Sigmoid colon (tissue), 7 donors: ENCODE data around the gene C4orf36. TPM values are rescaled to one million over a fixed set of nuclear protein-coding genes. Genes with fewer than 3 reads are reported as not detected.

Source experiments
- DNase-seq: peaks from one replicate; pipeline ENCODE4 v3.0.0-alpha.2; 2019
- H3K27ac ChIP-seq, 4 donors: fragments of 200-600 bp; sonication (generic); one replicate each; pipeline ENCODE4 v1.5.1; 2016 to 2019; ENCODE audit warnings: mild to moderate bottlenecking in 1 of 4
- H3K27me3 ChIP-seq, 3 donors: fragments of 200-600 bp; sonication (generic); one replicate each; pipeline ENCODE4 v1.5.1; 2019; ENCODE audit warnings: mild to moderate bottlenecking in 1 of 3
- H3K36me3 ChIP-seq, 4 donors: fragments of 200-600 bp; sonication (generic); one replicate each; pipeline ENCODE4 v1.5.1; 2016 to 2019
- H3K4me1 ChIP-seq, 4 donors: fragments of 200-600 bp; sonication (generic); one replicate each; pipeline ENCODE4 v1.5.1; 2017 to 2019
- H3K4me3 ChIP-seq, 4 donors: fragments of 200-600 bp; sonication (generic); one replicate each; pipeline ENCODE4 v1.5.1; 2017 to 2019; ENCODE audit warnings: mild to moderate bottlenecking in 2 of 4, moderate library complexity in 1 of 4
- H3K9me3 ChIP-seq, 4 donors: fragments of 200-600 bp in 3 of 4; sonication (generic) in 3 of 4; one replicate each; pipeline versions ENCODE4 v1.5.1 to v1.6.1; 2013 to 2019
- CTCF ChIP-seq, 4 experiments: fragments of 450-650 bp in 3 of 4; fragments of 200-600 bp in 1 of 4; IDR thresholded peaks; one replicate each; pipeline ENCODE4 v1.5.1; 2016 to 2019; ENCODE audit warnings: antibody characterized with exemption in 4 of 4, mild to moderate bottlenecking in 3 of 4, moderate library complexity in 2 of 4
- EP300 ChIP-seq, 4 donors: sonication (generic); formaldehyde crosslinking; IDR thresholded peaks; one replicate each; pipeline ENCODE4 v1.6.1; 2017; ENCODE audit warnings: antibody characterized with exemption in 4 of 4
- POLR2A ChIP-seq, 2 donors: fragments of 450-650 bp; IDR thresholded peaks; one replicate each; pipeline ENCODE4 v1.6.1; 2016; ENCODE audit warnings: antibody characterized with exemption in 2 of 2, mild to moderate bottlenecking in 2 of 2, moderate library complexity in 2 of 2
- POLR2AphosphoS5 ChIP-seq, 4 donors: sonication (generic); formaldehyde crosslinking; IDR thresholded peaks; one replicate each; pipeline ENCODE4 v1.6.1; 2017; ENCODE audit warnings: antibody characterized with exemption in 4 of 4
- WGBS, 2 donors: extraction: QIAGEN DNeasy Blood & Tissue Kit; methylation state at CpG; one replicate each; pipeline ENCODE4 v1.1.7; 2013; 5-methylcytosine and 5-hydroxymethylcytosine counted together
- intact Hi-C: fragments of 100-400 bp; cut with DNase I; formaldehyde crosslinking; loops from one replicate; pipeline ENCODE4 v1.15.1; 2023
- polyA plus RNA-seq, 3 donors: library from polyadenylated mRNA; stranded (reverse); fragments of 200-250 nt; gene quantifications; one replicate each; pipeline ENCODE4 v1.2.3, GENCODE V29; 2013
- total RNA-seq, 4 donors: library from RNA; depleted of rRNA; stranded (reverse); fragments of >200 nt; gene quantifications; one replicate each; pipeline ENCODE4 v1.1.0, GENCODE V29; 2016
- donor health status: healthy with polysubstance abuse.
- donor health status: Bipolar disorder and iron deficiency.
- donor health status: healthy.

The C4orf36 gene
- total and polyA plus RNA-seq, 7 donors: 0.35 to 2.1 (median 0.99) TPM; not detected in 4

- DNase-seq: no peak
- Histone ChIP-seq H3K27me3 (no peaks in the 10 kb centered on the region), H3K27ac (peak overlapping the region; percentile 43 to 62 (median 50)), H3K4me1 (peaks cover 0 to 15% (median 3%) of the 10 kb centered on the region in 4 donors), H3K36me3 (peaks cover 0 to 30% (median 3%) of the 10 kb centered on the region in 4 donors), H3K4me3 (no peak overlapping the region), H3K9me3 (no peaks in the 10 kb centered on the region)
- intact Hi-C loops: no loop called here
- TF ChIP-seq POLR2AphosphoS5 (IDR thresholded peaks at IDR 0.05) (no peak), EP300 (IDR thresholded peaks at IDR 0.05) (no peak), POLR2A (IDR thresholded peaks at IDR 0.05) (no peak), CTCF (IDR thresholded peaks at IDR 0.05) (no peak)
- 84 to 88% methylated on average over 10 of the region's 10 CpGs for WGBS, 2 donors
Observed at GRCh38 chr4:86928400-86929255, 36.4 kb upstream of the C4orf36 start.

- DNase-seq: peak; percentile 89
- Histone ChIP-seq H3K27me3 (no peaks in the 10 kb centered on the region), H3K27ac (peak overlapping the region; percentile 43 to 62 (median 50)), H3K36me3 (peaks cover 0 to 30% (median 3%) of the 10 kb centered on the region in 4 donors), H3K4me1 (peaks cover 0 to 15% (median 0%) of the 10 kb centered on the region in 4 donors), H3K4me3 (no peak overlapping the region), H3K9me3 (no peaks in the 10 kb centered on the region)
- intact Hi-C loops: no loop called here
- TF ChIP-seq POLR2AphosphoS5 (IDR thresholded peaks at IDR 0.05): peak; percentile 46 to 59 (median 51)
- no peak for TF ChIP-seq EP300 (IDR thresholded peaks at IDR 0.05)
- 42 to 60% methylated on average over 2 of the region's 2 CpGs for WGBS, 2 donors
Observed at GRCh38 chr4:86927843-86928395, 35.7 kb upstream of the C4orf36 start.

DNA sequence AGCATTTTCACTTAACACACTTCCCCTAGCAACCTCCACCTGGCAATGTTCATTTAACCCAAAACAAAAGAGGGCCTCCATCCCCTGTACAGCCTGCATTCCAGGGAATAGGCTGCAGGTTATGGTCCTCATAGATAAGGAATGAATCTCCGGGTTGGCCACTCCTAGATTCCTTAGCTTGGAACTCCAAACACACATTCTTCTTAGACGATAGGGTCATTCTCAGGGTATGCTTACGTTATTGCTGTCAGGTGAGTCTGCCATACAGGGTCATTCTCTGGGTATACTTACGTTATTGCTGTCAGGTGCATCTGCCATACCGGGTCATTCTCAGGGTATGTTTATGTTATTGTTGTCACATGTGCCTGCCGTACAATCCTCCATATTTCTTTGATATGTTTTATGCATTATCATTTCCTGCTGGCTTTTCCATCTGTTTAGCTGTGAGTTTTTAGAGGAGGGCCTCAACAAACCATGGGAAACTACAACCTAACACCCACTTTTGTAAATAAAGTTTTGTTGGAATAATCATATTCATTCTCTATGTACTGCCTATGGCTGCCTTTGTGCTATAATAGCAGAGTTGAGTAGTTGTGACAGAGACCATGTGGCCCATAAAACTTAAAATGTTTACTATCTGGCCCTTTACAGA is 34.3 kb upstream of the C4orf36 start:
- H3K27ac ChIP-seq: no peak overlapping the region
- WGBS, 2 donors: 70 to 81% methylated on average over 6 of the region's 6 CpGs
- intact Hi-C loops: no loop called here

DNA sequence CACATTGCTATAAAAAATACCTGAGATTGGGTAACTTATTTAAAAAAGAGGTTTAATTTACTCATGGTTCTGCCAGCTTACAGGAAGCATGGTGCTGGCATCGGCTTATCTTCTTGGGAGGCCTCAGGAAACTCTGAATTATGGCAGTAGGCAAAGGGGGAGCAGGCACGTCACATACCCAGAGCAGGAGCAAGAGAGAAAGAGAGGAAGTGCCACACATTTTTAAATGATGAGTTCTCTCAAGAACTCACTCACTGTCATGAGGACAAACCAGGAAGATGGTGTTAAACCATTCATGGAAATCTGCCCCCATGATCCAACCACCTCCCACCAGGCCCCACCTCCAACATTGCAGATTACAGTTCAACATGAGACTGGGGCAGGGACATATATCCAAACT is 32.6 kb upstream of the C4orf36 start:
- Histone ChIP-seq H3K4me3 (no peak overlapping the region), H3K27me3 (no peaks in the 10 kb centered on the region), H3K27ac (no peak overlapping the region), H3K36me3 (peaks cover 0 to 9% (median 3%) of the 10 kb centered on the region in 4 donors), H3K9me3 (no peaks in the 10 kb centered on the region), H3K4me1 (peaks cover 0 to 15% (median 0%) of the 10 kb centered on the region in 4 donors)
- intact Hi-C loops: loop anchor here (5.0 kb wide), 2 partner anchors 167 to 227 kb away; no protein-coding TSS in a partner anchor
- 53 to 76% methylated on average over 2 of the region's 2 CpGs for WGBS, 2 donors
- no peak for TF ChIP-seq POLR2A (IDR thresholded peaks at IDR 0.05)
- TF ChIP-seq EP300 (IDR thresholded peaks at IDR 0.05): no peak
- TF ChIP-seq POLR2AphosphoS5 (IDR thresholded peaks at IDR 0.05): no peak
- no peak for TF ChIP-seq CTCF (IDR thresholded peaks at IDR 0.05)
- DNase-seq: no peak

More for the DNA sequence above, 34.3 kb upstream of the C4orf36 start:
- Histone ChIP-seq H3K36me3 (peaks cover 0 to 25% (median 3%) of the 10 kb centered on the region in 4 donors), H3K4me3 (no peak overlapping the region), H3K4me1 (peaks cover 0 to 15% (median 0%) of the 10 kb centered on the region in 4 donors), H3K27me3 (no peaks in the 10 kb centered on the region), H3K9me3 (no peaks in the 10 kb centered on the region)
- TF ChIP-seq EP300 (IDR thresholded peaks at IDR 0.05) (no peak), CTCF (IDR thresholded peaks at IDR 0.05) (no peak), POLR2AphosphoS5 (IDR thresholded peaks at IDR 0.05) (no peak), POLR2A (IDR thresholded peaks at IDR 0.05) (no peak)
- no peak for DNase-seq
